Stimulated activated CD4-positive, alpha-beta T cell treated with anti-CD3 and anti-CD28 coated beads, TNF-alpha, amount 100 ng/mL, for 48 hours (primary cell): ENCODE measurements around the gene ANAPC4.

Source experiments
- DNase-seq, 3 donors: peaks; one replicate each; pipeline ENCODE4 v3.0.0-alpha.2; 2020; ENCODE audit warnings: low read depth in 3 of 3

Gene ANAPC4

DNA sequence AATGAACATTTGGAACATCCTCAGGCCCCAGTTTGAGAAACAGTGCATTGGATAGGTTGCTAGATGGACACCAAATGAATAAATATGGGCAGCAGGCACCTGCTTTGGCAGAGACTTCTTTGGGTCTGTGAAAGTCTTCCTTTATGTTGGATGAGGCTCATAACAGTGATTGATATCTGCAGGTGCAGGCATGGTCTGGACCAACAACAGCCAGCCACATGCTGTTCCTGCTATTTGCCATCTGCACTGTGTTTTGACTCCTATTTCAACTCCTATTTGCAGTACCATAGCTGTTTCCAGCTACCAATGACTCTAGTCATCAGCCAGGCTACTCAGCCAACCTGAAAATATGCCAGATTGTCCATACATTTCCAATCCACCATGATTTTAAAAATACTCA lies 60.9 kb downstream of the ANAPC4 start:
- DNase-seq, result no peak

- peak; percentile 10 to 49 (median 37) for DNase-seq
Measured at GRCh38 chr4:25439918-25440477, 62.9 kb downstream of the ANAPC4 start.

GRCh38 chr4:25440478-25441030 lies 63.5 kb downstream of the ANAPC4 start:
- no peak for DNase-seq

DNA sequence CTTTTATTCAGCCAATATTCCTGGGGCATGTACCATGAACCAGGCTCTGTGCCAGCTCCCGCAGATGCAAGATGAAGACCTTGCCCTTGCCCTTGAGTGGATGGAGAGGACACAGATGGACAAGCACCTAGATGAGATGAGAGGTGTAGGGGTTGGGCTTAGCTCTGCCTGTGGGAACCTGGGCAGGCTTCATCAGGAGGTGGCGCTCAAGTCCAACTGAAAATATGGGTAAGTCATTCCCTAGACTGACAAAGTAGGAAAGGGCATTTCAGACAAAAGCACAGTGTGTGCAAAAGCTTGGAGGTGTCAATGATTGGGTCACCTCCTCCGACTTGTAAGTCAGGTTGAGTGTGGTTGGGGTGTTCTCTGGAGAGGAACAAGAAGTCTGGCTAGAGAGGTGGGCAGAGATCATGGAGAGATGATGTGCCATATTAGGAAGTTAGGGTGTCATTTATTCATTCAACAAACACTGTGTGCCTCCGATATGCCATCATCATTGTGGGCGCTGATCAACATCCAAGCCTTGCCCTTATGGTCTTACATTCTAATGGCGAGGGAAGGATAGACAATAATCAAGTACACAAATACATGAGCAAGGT lies 64.6 kb downstream of the ANAPC4 start:
- DNase-seq, result peak in 1 of 3 donors; percentile 3

DNA sequence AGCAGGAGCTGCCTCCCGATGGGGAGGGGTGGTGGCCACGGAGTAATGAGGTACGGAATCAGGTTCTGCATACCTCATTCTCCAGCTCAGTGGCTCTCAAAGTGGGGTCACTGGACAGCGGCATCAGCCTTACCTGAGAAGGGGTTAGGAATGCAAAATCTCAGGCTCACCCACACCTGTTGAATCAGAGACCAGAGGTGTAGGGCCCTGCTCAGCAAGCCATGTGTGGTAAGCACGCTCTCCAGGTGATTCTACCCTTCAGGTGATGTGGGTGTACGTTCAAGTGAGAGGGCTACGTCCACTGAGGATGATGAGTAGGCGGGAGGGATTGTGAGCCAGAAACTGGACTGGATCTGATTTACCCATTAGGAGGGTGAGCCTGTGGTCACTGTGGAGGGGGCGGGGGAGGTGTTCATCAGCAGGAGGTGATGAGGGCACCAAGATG lies 65.8 kb downstream of the ANAPC4 start:
- DNase-seq, result no peak

GRCh38 chr4:25443851-25444250 lies 66.8 kb downstream of the ANAPC4 start:
- DNase-seq, result no peak

DNA sequence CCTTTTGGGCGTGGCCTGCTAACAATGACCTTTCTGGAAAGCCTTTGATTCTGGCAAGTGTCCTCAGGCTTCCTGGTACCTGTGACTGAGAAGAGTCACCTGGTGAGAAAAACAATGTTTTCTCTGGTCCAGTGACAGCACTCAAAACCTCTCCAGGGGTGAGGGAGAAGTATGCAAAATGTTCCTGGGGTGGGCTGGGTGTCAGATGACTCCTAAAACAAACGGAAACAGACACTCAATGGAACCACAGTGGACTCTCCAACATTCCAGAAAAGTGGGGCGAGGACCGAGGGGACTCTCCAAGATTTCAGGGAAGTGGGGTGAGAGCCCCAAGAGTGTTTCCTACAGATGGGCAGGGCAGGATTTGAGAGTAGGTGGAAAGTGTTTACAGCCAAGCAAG lies 69.5 kb downstream of the ANAPC4 start:
- no peak for DNase-seq

DNA sequence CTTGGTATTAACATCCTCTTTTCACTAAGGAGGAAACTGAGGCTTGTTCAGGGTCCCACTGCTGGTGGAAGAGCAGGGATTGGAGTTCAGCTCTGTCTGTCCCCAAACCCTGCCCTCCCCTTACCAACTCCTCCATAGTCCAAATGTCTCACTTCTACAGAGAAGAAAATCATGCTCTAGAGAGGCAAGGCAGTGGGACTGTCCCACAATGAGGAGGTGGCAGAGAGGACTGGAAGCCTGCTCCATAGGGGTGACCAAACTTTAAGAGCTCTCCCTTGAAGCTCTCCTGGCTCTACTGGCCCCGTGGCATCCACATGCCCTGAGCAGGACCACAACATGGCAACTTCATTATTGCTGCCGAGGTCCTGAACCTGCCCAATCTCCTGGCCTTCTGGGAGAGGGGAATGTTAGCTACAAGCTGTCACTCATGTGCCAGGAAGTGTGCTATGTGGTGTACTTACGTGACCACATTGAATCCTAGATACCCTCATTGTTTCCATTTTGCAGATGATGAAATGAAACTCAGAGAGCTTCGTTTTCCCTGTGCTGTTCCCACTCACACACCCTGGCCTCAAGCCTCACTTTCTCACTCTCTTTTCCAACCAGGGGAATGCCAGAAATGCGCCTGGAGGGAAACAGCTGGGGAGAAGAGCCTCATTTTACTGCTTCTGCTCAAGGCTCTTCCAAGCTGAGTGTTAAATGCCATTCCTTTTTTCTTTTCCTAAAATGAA lies 71.5 kb downstream of the ANAPC4 start:
- no peak for DNase-seq

GRCh38 chr4:25449270-25449669 lies 72.2 kb downstream of the ANAPC4 start:
- DNase-seq, result no peak

GRCh38 chr4:25449688-25450087 lies 72.6 kb downstream of the ANAPC4 start:
- DNase-seq, result no peak

DNA sequence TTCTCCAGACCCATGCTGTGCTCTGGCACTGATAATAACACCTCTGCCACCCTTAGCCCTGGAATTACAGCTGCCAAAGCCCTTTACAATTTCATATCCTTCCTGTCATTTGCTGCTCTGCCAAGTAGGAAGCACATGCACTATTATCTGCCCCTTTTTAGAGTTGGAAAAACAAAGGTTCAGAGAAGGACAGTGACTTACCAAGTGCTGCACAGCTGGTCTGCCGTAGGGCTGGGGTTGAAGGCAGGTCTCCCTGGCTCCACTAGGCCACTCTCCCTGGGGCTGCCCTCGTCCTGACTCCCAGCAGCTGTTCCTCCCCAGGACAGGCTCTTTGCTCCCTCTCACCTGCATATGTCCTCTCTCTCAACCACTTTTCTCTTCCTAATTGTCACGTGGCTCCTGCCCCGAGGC lies 73.4 kb downstream of the ANAPC4 start:
- no peak for DNase-seq

DNA sequence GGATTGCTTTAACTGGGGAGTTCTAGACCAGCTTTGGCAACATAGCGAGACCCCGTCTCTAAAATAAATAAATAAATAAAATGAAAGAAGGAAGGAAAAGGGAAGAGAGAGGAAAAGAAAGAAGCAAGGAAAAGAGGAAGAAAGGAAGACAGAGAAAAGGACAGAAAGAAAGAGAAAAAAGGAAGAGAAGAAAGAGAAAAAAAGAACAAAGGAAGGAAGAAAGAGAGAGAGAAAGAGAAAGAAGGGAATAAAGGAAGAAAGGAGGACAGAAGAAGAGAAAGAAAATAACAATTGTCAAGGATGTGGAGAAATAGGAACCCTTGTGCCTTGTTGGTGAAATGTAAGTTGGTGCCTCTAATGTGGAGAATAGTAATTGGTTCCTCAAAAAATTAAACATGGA lies 74.6 kb downstream of the ANAPC4 start:
- no peak for DNase-seq

- DNase-seq, result no peak
Measured at GRCh38 chr4:25452081-25452480, 75.0 kb downstream of the ANAPC4 start.

DNA sequence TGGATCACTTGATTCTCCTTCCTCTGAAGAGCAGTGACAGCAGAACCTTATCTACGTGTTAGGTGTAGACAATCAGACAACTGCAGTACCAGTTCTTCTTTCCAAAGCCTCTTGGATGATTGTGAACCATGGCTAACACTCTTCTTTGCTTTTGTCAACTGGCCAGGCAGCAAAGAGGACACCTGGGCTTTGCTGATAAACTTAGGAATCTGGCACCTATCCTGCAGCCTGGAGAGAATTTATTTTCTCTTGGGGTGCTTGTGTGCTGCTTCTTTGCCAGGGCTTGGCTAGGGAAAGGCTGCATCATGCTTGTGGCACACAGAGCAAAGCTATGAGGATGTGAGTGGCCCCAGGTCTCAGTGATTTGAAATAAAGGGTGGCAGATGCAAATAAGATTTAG lies 77.4 kb downstream of the ANAPC4 start:
- no peak for DNase-seq

DNA sequence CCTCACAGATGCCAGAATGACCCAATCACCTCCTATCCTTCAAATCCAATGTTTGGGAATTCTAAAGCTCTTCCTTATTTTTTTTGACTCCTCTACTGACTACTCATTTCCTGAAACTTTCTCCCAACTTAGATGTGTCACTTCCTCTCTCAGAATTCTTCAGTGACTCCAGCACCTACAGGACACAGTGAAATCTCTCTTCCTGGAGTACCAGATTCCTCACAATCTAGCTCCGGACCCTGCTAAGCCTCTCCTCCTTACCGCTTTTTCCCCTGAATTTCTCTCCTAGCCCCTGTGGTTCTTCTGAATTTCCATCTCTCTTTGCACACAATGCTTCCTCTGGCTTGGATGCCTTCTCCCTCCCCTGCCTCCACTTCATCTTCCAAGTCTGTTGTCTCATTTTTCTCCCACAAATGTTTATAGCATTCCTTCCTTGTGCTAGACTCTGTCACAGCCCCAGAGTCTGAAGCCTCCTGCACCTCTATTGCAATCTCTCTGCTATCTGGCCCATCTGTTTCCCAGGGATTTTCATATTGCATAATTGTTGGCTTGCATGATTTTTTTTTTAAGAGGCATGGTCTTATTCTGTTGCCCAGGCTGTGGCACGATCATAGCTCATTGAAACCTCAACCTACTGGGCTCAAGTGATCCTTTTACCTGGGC lies 80.1 kb downstream of the ANAPC4 start:
- DNase-seq, result no peak

DNA sequence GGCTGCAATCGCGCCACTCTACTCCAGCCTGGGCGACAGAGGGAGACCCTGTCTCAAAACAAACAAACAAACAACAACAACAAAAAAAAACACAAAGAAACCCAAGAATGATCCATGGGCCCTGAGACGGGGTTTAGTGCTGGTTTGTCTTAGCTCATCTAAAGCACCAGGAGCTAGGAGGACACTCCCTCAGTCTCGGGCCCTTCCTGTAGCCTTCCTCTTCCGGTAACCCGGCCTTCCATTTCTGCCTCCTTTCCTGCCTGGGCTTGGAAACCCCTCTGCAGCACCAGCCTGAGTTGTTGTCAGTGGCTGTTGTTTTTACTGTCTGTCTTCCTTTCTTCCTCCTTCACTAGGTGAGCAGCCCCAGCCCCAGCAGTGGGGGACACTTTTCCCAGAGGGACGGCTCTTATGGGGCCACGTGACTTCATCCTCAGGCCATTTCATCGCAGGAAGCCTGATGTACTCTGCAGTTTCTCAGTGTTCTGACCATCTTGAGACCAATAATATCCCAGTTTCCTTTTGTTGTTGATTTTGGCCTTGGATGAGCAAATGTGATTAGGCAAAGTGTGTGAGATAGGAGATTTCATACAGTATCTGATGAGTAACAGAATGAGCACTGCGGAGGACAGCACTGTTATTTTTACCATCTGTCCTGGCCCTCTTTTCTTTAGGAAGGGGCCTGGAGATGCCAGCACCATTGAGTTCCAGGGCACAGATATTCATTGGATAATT lies 90.1 kb downstream of the ANAPC4 start:
- DNase-seq, result no peak

DNA sequence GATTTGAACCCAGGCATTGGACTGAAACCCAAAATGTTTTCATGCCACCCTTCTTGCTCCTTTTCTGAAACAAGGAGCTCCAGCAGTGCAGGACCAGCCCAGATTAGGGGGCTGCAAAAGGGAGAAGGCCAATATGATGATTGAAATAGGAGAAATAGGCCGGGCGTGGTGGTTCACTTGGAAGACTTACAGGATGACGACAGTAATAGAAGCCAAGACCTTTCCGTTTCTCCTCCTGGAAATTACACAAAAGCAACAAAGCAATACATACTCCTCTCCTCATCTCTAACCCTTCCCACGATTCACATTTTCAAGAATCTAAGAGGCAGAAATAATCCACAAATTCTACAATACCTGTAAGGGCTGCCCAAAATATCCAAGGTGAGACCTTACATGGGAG lies 90.8 kb downstream of the ANAPC4 start:
- DNase-seq, result no peak
